WTC11 (cell line): ENCODE data around the gene ANXA8. TPM values are rescaled to one million over a fixed set of nuclear protein-coding genes. Genes with fewer than 3 reads are reported as not detected.

Experiments
- CREB1 ChIP-seq: sonication (generic); formaldehyde crosslinking; IDR thresholded peaks from 2 replicates; pipeline ENCODE4 v1.8.0; 2023; ENCODE audit warnings: mild to moderate bottlenecking, missing genetic modification reagents
- ESRRA ChIP-seq: sonication (generic); formaldehyde crosslinking; IDR thresholded peaks from 2 replicates; pipeline ENCODE4 v1.8.1; 2022; ENCODE audit warnings: mild to moderate bottlenecking, missing genetic modification reagents, borderline replicate concordance
- ZNF263 ChIP-seq: sonication (generic); formaldehyde crosslinking; IDR thresholded peaks from 2 replicates; pipeline ENCODE4 v1.8.1; 2022; ENCODE audit warnings: low read depth, mild to moderate bottlenecking, moderate library complexity, missing genetic modification reagents
- total RNA-seq: library from RNA; stranded (reverse); gene quantifications from 3 replicates; pipeline ENCODE4 v1.2.3, GENCODE V29; 2021
- TF ChIP-seq, protein P1 (sequence below): fragments of 250-450 bp; sonication (Bioruptor Pico); conservative IDR thresholded peaks from 2 replicates; pipeline ENCODE4 v1.9.0; 2021; ENCODE audit warnings: mild to moderate bottlenecking
- TF ChIP-seq, protein P2 (sequence below): sonication (generic); formaldehyde crosslinking; IDR thresholded peaks from 2 replicates; pipeline ENCODE4 v1.8.0; 2022; ENCODE audit warnings: missing genetic modification reagents
- TF ChIP-seq, protein P3 (sequence below): fragments of 250-450 bp; sonication (Bioruptor Pico); IDR thresholded peaks from 2 replicates; pipeline ENCODE4 v1.8.0; 2021; ENCODE audit warnings: mild to moderate bottlenecking

The ANXA8 gene
- total RNA-seq, 1 experiment from 2014 or later = 0.20 TPM

DNA sequence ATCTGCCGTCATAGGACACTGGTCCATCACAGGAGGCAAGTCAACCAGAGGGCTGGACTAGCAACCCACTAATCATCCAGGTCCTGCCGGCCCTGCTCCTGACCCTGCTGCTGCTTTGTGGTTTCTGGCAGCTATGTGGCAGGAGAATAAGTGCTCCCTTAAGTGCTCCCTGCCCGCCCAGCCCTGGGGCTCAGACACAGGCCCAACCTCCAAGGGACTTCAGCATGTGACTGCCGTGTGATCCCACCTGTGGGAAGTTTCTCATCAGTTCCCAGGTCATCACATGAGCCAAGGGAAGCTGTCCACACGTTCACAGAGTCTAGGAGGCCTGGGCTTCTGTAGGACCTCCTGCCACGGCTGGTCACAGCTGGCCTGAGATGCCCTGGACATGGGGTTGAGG lies 65.6 kb downstream of the ANXA8 start (continued):
- TF ChIP-seq, protein P1, sequence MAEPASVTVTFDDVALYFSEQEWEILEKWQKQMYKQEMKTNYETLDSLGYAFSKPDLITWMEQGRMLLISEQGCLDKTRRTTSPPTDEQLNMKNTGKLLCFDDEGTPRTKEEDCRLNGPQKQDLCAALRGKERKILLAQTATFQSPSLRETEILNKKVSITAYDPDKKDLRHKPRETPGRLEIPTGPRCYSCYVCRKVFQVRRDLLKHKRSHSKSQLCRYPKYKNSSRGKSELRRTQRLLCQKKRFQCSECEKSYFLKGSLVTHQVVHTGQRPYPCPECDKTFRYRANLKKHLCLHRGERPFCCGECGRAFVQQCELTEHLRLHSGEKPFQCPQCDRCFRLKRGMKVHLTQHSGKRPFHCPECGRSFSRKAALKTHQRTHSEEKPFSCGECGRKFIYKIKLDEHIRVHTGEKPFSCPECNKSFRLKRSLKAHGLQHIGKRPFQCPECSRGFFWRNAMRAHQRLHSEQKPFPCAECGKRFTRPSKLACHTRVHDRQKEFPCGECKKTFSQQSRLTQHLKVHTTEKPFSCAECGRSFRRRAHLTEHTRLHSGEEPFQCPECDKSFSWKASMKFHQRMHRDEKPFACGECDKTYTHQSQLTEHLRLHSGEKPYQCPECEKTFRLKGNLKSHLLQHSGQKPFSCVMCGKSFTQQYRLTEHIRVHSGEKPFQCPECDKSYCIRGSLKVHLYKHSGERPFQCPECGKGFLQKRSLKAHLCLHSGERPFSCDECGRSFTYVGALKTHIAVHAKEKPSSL (CRISPR knock-in tag) = no peak
- TF ChIP-seq, protein P2, sequence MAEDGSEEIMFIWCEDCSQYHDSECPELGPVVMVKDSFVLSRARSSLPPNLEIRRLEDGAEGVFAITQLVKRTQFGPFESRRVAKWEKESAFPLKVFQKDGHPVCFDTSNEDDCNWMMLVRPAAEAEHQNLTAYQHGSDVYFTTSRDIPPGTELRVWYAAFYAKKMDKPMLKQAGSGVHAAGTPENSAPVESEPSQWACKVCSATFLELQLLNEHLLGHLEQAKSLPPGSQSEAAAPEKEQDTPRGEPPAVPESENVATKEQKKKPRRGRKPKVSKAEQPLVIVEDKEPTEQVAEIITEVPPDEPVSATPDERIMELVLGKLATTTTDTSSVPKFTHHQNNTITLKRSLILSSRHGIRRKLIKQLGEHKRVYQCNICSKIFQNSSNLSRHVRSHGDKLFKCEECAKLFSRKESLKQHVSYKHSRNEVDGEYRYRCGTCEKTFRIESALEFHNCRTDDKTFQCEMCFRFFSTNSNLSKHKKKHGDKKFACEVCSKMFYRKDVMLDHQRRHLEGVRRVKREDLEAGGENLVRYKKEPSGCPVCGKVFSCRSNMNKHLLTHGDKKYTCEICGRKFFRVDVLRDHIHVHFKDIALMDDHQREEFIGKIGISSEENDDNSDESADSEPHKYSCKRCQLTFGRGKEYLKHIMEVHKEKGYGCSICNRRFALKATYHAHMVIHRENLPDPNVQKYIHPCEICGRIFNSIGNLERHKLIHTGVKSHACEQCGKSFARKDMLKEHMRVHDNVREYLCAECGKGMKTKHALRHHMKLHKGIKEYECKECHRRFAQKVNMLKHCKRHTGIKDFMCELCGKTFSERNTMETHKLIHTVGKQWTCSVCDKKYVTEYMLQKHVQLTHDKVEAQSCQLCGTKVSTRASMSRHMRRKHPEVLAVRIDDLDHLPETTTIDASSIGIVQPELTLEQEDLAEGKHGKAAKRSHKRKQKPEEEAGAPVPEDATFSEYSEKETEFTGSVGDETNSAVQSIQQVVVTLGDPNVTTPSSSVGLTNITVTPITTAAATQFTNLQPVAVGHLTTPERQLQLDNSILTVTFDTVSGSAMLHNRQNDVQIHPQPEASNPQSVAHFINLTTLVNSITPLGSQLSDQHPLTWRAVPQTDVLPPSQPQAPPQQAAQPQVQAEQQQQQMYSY (CRISPR knock-in tag) = no peak
- TF ChIP-seq ESRRA (CRISPR knock-in tag) (no peak), ZNF263 (CRISPR knock-in tag) (no peak), CREB1 (CRISPR knock-in tag) (no peak)
- TF ChIP-seq, protein P3, sequence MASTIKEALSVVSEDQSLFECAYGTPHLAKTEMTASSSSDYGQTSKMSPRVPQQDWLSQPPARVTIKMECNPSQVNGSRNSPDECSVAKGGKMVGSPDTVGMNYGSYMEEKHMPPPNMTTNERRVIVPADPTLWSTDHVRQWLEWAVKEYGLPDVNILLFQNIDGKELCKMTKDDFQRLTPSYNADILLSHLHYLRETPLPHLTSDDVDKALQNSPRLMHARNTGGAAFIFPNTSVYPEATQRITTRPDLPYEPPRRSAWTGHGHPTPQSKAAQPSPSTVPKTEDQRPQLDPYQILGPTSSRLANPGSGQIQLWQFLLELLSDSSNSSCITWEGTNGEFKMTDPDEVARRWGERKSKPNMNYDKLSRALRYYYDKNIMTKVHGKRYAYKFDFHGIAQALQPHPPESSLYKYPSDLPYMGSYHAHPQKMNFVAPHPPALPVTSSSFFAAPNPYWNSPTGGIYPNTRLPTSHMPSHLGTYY = no peak
- TF ChIP-seq, all 79 proteins: peak for 0

Other genes with a start within 250 kb of the ANXA8 start
- 0.09 to 0.24 TPM (median 0.18 TPM) in 3 replicates for gene GDF10, start 183.9 kb downstream of the ANXA8 start, total RNA-seq
- gene GDF2, start 161.7 kb downstream of the ANXA8 start, total RNA-seq = not detected in 3 replicates
- gene RBP3, start 135.8 kb downstream of the ANXA8 start, total RNA-seq = not detected in 3 replicates
- 7.1 to 8.7 TPM (median 8.0 TPM) in 3 replicates for gene ZNF488, start 99.8 kb downstream of the ANXA8 start, total RNA-seq
- not detected in 3 replicates for gene FAM25G, start 7.6 kb upstream of the ANXA8 start, total RNA-seq
- 8.4 to 14.2 TPM (median 12.9 TPM) in 3 replicates for gene AGAP9, start 39.5 kb upstream of the ANXA8 start, total RNA-seq